SH-SY5Y (cell line): ENCODE data around the gene CDR2L.

ENCODE experiments used
- GATA2 ChIP-seq: IDR thresholded peaks from 2 replicates; pipeline ENCODE4 v1.6.1; 2011; ENCODE audit warnings: mild to moderate bottlenecking, low read depth, low read length
- GATA3 ChIP-seq: IDR thresholded peaks from 2 replicates; pipeline ENCODE4 v1.6.1; 2011; ENCODE audit warnings: low read depth, mild to moderate bottlenecking, low read length, moderate library complexity

DNA sequence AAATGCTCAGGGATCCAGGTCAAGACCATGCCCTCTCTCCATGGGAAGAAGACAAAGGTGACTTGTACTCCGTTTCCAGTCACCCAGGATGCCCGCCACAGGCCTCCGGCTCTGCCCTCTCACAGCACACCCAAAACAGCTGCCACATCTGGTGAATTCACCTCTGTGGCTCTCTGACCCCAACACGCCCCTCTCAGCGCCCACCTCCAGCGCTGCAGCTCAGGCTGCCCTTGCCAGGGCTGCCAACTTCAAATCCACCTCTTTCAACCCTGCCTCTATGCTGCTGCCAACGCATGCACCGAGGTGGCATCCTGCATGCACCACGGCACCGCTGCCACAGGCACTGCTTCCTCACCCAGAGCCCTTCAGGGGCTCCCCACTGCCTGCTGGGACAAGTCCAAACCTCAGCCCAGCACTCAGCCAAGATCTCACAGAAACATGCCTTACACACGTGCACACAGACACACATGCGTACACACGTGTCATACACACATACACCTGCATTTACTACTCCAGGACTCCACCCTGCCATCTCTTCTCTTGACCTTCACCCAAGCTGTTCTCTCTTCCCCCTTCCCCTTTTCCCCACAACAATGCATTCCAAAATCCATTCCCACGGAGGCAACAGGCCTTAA lies 22.3 kb upstream of the CDR2L start:
- TF ChIP-seq GATA3, result no peak
- no peak for TF ChIP-seq GATA2
